HG03045 (cell line): ENCODE data around the gene KCNJ12.

Experiments used
- ATAC-seq: cut with Tn5 transposase; IDR thresholded peaks from one replicate; pipeline ENCODE4 v1.9.1; 2021; ENCODE audit warnings: mild to moderate bottlenecking, moderate library complexity; ENCODE audit not compliant: unreplicated experiment

KCNJ12 gene

GRCh38 chr17:21463779-21464407 lies 87.7 kb downstream of the KCNJ12 start:
- ATAC-seq, result no peak

- ATAC-seq, result no peak
Measured at GRCh38 chr17:21464611-21465021, 88.5 kb downstream of the KCNJ12 start.

- no peak for ATAC-seq
Measured at GRCh38 chr17:21466550-21466949, 90.4 kb downstream of the KCNJ12 start.

DNA sequence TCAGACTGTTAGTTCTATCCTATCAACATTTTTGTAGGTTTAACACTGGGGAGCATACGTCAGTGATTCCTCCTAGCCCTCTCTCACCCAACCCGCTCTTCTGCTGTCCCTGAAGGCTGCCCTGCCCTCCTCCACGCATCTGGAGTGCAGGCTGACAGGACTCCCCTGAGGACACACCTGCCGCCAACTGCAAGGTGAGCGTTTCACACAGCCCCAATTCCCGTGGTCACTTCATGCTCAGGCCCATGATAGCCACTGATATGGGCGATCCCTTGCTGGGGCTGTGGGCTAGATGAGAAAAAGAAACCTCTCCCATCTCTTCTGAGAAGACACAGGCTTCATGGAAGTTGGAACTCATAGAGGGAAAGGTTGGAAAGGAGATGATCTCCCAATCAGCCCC lies 91.0 kb downstream of the KCNJ12 start:
- no peak for ATAC-seq

DNA sequence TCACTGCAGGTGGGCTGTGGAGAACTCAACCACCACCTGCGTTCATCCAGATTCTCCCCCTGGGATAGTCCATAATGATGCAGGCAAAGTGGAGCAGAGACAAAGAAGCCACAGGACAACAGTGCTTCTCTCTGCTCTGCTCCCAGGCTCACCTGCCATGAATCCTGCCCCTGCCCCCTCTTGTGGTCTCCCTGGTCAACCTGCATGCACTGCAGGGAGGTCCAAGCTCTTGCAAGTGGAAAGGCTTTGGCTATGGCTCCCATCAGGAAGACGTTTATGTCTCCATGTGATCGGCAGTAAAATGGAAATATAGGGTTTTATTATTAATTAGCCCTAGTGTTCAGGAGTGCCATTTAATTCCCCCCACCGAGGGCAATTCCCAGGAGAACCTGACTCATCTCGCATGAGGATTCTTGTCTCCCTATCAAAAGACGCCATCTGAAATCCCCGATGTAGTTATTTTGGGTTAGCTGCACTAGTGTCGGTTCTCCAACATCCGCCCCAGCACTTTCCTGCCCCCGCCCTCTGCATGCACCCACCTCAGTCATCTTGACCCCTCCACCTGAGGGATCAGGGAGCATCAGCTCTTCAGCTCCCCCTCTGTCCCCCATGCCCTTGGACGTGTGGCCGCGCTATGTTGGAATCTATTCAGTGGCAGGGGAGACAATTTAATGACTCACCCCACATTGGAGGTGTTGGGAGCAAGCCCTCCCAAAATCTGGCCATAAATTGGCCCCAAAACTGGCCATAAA lies 91.8 kb downstream of the KCNJ12 start:
- no peak for ATAC-seq
